Fibroblast of mammary gland (primary cell): ENCODE data around the gene MLKL.
A peak's percentile ranks its signal among the peaks of the same experiment; 100 is the strongest.

Experiments used
- DNase-seq: peaks from one replicate; pipeline ENCODE4 v3.0.0-alpha.2; 2010; ENCODE audit warnings: low read depth
- H3K4me3 ChIP-seq: 2 replicates; pipeline ENCODE4 v1.5.1; 2011; ENCODE audit warnings: low read depth, mild to moderate bottlenecking, low read length, moderate library complexity; ENCODE audit not compliant: control insufficient read depth
- TF ChIP-seq, protein P1 (sequence below): conservative IDR thresholded peaks from 2 replicates; pipeline ENCODE4 v1.5.1; 2011; ENCODE audit warnings: low read depth, low read length, inconsistent platforms; ENCODE audit not compliant: control insufficient read depth, insufficient read depth

The MLKL gene

DNA sequence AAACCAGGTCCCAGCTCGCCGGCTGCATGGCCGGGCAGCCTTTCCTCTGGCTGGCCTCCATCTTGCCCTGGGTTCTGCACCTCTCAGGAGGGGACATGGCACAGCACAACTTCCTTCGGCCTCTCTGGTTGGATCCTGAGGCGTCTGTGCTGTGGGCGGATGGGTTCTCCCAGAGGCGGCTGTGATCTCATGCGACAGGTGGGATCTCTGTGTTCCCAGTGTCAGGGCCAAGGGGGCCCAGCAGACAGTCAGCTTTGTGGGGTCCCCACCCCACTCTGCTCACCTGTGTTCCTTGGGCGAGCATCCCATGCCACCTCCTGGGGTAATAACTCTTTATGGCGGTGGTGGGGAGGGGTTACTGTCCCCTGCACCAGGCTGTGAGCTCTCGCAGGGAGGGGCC is 38.2 kb upstream of the MLKL start:
- TF ChIP-seq, protein P1, sequence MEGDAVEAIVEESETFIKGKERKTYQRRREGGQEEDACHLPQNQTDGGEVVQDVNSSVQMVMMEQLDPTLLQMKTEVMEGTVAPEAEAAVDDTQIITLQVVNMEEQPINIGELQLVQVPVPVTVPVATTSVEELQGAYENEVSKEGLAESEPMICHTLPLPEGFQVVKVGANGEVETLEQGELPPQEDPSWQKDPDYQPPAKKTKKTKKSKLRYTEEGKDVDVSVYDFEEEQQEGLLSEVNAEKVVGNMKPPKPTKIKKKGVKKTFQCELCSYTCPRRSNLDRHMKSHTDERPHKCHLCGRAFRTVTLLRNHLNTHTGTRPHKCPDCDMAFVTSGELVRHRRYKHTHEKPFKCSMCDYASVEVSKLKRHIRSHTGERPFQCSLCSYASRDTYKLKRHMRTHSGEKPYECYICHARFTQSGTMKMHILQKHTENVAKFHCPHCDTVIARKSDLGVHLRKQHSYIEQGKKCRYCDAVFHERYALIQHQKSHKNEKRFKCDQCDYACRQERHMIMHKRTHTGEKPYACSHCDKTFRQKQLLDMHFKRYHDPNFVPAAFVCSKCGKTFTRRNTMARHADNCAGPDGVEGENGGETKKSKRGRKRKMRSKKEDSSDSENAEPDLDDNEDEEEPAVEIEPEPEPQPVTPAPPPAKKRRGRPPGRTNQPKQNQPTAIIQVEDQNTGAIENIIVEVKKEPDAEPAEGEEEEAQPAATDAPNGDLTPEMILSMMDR = no peak
- H3K4me3 ChIP-seq = no peak overlapping the region
- DNase-seq = no peak

DNA sequence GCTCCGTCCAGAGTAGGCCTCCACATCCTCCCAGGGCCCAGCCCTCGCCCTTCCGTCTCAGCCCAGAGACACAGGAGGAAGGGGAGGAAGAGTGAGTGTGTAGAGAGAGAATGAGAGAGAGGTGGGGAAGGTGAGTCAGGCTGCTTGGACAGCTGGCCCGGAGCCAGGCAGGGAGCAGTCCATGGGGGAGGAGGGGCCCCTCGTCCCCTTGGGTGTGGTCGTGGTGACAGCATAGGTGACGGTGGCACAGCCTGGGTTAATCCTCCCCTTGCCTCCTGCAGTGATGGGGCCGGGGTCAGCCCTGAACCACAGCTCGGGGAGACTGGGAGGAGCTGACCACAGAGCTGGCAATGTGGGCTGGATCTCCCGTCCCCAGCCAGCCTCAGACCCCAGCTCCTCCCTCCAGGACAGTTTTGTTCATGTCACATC is 37.5 kb upstream of the MLKL start:
- H3K4me3 ChIP-seq = no peak overlapping the region
- no peak for DNase-seq
- TF ChIP-seq, protein P1 = no peak

DNA sequence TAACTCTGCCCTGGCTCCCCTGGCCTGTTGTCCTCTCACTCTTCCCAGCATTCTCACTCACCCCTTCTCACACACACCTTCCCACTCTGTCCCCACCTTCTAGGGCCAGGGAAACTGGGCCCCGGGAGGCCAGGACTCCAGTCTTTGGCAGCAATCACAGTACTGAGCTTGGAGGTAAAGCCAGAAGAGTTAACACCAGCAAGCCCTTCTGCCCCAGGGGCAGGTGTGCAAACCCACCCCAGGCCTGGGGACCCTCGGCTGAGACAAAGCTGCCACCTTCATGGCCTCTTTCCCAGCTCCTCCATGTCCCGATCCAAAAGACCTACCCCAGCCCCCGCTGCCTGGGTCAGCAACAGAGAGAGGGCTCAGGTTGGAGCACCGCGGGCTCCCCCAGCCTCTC is 36.9 kb upstream of the MLKL start:
- H3K4me3 ChIP-seq = no peak overlapping the region
- TF ChIP-seq, protein P1 = no peak
- DNase-seq = no peak

DNA sequence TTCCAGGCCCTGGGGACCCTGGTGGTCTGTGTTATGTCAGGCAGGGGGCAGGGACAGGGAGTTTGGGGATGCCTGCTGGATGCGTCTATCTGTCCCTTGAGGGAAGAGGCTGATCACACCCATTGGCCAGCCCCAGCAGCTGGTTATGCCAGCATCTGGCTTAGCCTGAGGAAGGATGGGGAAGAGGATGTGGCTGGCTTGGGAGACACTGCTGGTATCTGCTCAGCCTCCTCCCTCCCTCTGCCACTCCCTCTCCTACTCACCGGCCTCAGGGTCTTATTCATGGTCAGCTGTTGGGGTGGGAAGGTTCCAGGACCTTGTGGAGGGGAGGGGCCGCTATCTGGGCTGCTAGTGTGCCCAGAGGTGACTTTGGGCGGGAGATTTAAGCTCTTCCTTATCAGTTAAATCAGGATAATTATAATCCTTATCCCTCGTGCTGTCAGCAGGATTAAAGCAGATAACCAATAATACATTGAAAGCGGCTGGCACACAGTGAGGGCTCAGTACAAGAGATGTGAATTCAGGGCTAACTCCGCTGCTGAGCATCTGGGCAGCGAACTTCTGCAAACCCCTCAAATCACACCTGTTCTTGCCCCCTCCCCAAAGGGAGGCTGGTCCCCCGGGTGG is 36.0 kb upstream of the MLKL start:
- DNase-seq = peak; percentile 7
- TF ChIP-seq, protein P1 = no peak
- no peak overlapping the region for H3K4me3 ChIP-seq

DNA sequence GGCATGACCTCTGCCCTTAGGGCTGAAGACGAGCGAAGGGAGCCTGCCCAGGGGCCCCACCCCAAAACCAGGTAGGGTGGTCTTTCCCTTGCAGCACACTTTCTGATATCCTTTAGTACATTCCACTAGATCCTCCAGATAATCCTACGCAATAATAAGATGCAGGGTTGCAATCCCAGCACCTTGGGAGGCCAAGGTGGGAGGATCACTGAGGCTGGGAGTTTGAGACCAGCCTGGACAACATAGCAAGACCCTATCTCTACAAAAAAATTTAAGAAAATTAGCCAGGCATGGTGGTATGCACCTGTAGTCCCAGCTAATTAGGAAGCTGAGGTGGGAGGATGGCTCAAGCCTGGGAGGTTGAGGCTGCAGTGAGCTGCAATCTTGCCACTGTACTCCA is 34.9 kb upstream of the MLKL start:
- no peak overlapping the region for H3K4me3 ChIP-seq
- TF ChIP-seq, protein P1 = no peak
- DNase-seq = no peak

DNA sequence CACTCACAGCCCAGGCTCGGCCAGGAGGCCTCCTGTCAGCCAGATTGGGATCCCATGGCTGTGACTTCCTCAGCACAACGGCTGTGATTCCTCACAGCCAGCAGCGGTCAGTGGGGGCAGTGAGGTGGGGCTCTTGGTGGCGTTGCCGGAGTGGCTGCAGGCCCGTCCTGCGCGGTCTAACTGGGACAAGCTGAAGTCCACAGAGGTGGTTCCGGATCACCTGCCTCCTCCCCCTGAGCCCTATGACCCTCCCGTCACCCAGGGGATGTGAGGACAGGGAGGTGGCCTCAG is 34.4 kb upstream of the MLKL start:
- DNase-seq = no peak
- H3K4me3 ChIP-seq = no peak overlapping the region
- TF ChIP-seq, protein P1 = no peak
